22Rv1 (cell line): ENCODE data around the gene ZMYND19.

Source experiments
- ZFX ChIP-seq: fragments of 450-650 bp; IDR thresholded peaks from 2 replicates; pipeline ENCODE4 v1.6.1; 2017; ENCODE audit warnings: antibody characterized with exemption, borderline replicate concordance
- TF ChIP-seq, protein P1 (sequence below): fragments of 450-650 bp; IDR thresholded peaks from 2 replicates; pipeline ENCODE4 v1.5.1; 2017; ENCODE audit warnings: mild to moderate bottlenecking

DNA sequence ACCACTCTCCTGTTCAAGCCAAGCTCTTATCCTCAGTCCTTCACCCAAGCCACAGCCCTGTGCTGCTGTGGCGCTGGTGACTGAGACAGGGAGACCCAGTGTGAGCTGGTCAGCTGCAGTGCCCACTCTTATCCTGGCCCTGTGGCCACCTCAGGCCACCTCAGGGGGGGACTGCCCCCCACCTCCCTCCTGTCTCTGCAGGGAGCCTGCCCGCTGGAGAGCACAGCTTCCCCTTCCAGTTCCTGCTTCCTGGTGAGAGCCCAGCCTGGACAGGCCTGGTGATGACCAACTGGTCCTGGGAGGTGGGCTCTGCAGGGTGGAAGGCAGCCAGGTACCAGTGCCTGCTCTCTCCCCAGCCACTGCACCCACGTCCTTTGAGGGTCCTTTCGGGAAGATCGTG, 22.9 kb upstream of the ZMYND19 start:
- TF ChIP-seq, protein P1, sequence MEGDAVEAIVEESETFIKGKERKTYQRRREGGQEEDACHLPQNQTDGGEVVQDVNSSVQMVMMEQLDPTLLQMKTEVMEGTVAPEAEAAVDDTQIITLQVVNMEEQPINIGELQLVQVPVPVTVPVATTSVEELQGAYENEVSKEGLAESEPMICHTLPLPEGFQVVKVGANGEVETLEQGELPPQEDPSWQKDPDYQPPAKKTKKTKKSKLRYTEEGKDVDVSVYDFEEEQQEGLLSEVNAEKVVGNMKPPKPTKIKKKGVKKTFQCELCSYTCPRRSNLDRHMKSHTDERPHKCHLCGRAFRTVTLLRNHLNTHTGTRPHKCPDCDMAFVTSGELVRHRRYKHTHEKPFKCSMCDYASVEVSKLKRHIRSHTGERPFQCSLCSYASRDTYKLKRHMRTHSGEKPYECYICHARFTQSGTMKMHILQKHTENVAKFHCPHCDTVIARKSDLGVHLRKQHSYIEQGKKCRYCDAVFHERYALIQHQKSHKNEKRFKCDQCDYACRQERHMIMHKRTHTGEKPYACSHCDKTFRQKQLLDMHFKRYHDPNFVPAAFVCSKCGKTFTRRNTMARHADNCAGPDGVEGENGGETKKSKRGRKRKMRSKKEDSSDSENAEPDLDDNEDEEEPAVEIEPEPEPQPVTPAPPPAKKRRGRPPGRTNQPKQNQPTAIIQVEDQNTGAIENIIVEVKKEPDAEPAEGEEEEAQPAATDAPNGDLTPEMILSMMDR: no peak
- no peak for TF ChIP-seq ZFX
